ENCODE results near the gene EFNA5. TPM values are rescaled to one million over a fixed set of nuclear protein-coding genes. Genes with fewer than 3 reads are reported as not detected.

Gene EFNA5
- total and polyA plus RNA-seq, 2 of the 8 experiments (the other 6 are each of a cell fraction or from before 2014, with no cell fraction given) = 9.6 to 21.8 TPM

DNA sequence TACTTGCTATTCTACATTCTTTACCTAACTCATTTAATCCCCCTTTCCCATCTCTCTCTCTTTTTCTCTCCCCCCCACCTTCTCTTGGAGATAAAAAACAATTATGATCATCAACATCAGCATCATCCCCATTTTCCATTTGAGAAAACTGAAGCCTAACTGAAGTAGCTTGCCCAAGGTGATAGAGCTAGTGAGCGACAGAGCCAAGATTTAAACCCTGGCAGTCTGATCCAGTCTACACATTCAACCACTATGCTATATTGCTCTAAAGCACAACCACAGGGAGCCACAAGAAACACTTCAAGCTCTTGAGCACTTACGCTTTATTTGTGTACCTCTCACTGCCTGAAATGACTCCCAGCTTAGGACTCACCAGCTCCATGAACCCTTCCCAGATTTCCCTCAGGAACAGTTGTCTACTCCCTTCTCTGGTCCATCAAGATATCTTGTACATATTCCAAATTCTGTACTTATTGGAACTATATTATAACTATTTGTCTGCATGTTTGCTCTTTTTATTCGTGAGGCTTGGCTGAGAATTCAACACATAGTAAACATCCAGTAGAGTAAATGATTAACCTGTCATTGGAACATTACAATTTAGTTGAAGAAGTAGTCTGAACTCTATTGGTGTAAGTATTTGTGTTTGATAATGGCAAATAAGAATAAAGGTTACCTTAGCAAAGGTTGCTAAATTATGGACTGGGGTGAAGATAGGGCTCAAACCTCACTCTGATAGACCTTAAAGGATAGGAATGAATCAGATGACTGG is 164.8 kb downstream of the EFNA5 start:
- FAIRE-seq = no peak

More for the DNA sequence above, 164.8 kb downstream of the EFNA5 start:
- H4K20me1 ChIP-seq (replicated peaks in 1 of 2; ENCODE audit: control insufficient read depth in 1 of 2, insufficient read depth in 2 of 2, low read length in 2 of 2) = no peaks in the 10 kb centered on the region
- no peak overlapping the region for H2AK5ac ChIP-seq (ENCODE audit: low read depth, low read length)
- H3K79me1 ChIP-seq (ENCODE audit: low read depth, low read length) = no peaks in the 10 kb centered on the region
- ChIA-PET CTCF (ENCODE audit: partially characterized antibody) (interaction anchor here (1.5 kb wide), 2 partner anchors 8 to 13 kb away, joined by 5 to 6 read pairs; no protein-coding TSS in a partner anchor), POLR2A (ENCODE audit: partially characterized antibody) (no interaction called here)
- H2BK20ac ChIP-seq (ENCODE audit: low read length) = no peak overlapping the region
- H2BK12ac ChIP-seq (ENCODE audit: low read depth, low read length) = no peak overlapping the region
- no peak overlapping the region for H3K27ac ChIP-seq (ENCODE audit: low read depth, low read length)
- TF ChIP-seq ASH2L (IDR thresholded peaks at IDR 0.05; ENCODE audit: low read length) = no peak
- TF ChIP-seq TAF7 (optimal IDR thresholded peaks at IDR 0.05; ENCODE audit: borderline replicate concordance, low read depth, low read length) = no peak
- no peak for TF ChIP-seq RBBP5 (IDR thresholded peaks at IDR 0.05; ENCODE audit: borderline replicate concordance, low read depth, low read length)
- no peak for TF ChIP-seq BRCA1 (IDR thresholded peaks at IDR 0.05; ENCODE audit: low read depth, low read length)
- TF ChIP-seq EZH2 (IDR thresholded peaks at IDR 0.05; ENCODE audit: low read depth, low read length, severe bottlenecking) = no peak
- TF ChIP-seq SP4 (IDR thresholded peaks at IDR 0.05; ENCODE audit: low read length) = no peak
- no peak for TF ChIP-seq RAD21 (IDR thresholded peaks at IDR 0.05 in 1 of 2, conservative IDR thresholded peaks at IDR 0.05 in 1 of 2; ENCODE audit: low read depth in 2 of 2, low read length in 2 of 2)
- TF ChIP-seq BACH1 (IDR thresholded peaks at IDR 0.05; ENCODE audit: low read length) = no peak
- no peak for TF ChIP-seq CTBP2 (IDR thresholded peaks at IDR 0.05; ENCODE audit: borderline replicate concordance, insufficient read depth, insufficient read length, low read length)
- TF ChIP-seq POU5F1 (IDR thresholded peaks at IDR 0.05; ENCODE audit: low read depth, low read length) = no peak
- WGBS, 2 experiments (ENCODE audit: extremely low coverage in 1 of 2, insufficient coverage in 1 of 2, insufficient read length in 1 of 2, insufficient replicate concordance in 2 of 2, low coverage in 1 of 2, low lambda C conversion rate in 2 of 2, missing lambda C conversion rate in 1 of 2) = 71% methylated on average over 3 of the region's 3 CpGs; no CpG with 5 or more reads in 1 of the 2 experiments
- peaks cover 0 to 7% of the 10 kb centered on the region in 2 experiments; a peak in 2 of 4 replicates for H3K79me2 ChIP-seq (ENCODE audit: control insufficient read depth in 1 of 2, insufficient read depth in 2 of 2, low read length in 2 of 2)
- H3K4me3 ChIP-seq (ENCODE audit: extremely low read depth in 1 of 4, insufficient read depth in 2 of 4, low read depth in 3 of 4, low read length in 4 of 4) = no peak overlapping the region
- no peak overlapping the region for H4K5ac ChIP-seq (ENCODE audit: insufficient read length, low read depth, low read length)
- no peak overlapping the region for H3K23ac ChIP-seq (ENCODE audit: insufficient read length)
- no peak overlapping the region for H3K56ac ChIP-seq (replicated peaks; ENCODE audit: insufficient read length, low read depth, low read length)
- no peak overlapping the region for H3K4me2 ChIP-seq (ENCODE audit: insufficient read depth in 1 of 2, low read depth in 2 of 2, low read length in 2 of 2)
- no peaks in the 10 kb centered on the region; the same call in 1 of the 2 replicates for H3K23me2 ChIP-seq (ENCODE audit: low read depth, low read length)
- H3K27me3 ChIP-seq (replicated peaks in 1 of 4; ENCODE audit: control insufficient read depth in 3 of 4, extremely low read depth in 1 of 4, insufficient read depth in 3 of 4, low read length in 3 of 4) = no peaks in the 10 kb centered on the region
- peaks cover 0 to 19% (median 16%) of the 10 kb centered on the region in 4 experiments; a peak in 4 of 7 replicates for H3K4me1 ChIP-seq (replicated peaks in 1 of 4; ENCODE audit: control insufficient read depth in 3 of 4, insufficient read depth in 4 of 4, low read length in 3 of 4)
- no peak overlapping the region for H3K9ac ChIP-seq (replicated peaks in 1 of 4; ENCODE audit: extremely low read depth in 1 of 4, low read depth in 3 of 4, low read length in 3 of 4)
- DNase-seq (ENCODE audit: low read depth in 1 of 2, low spot score in 2 of 2) = no peak
- H4K91ac ChIP-seq (replicated peaks; ENCODE audit: insufficient read length, low read length) = no peak overlapping the region
- no peak overlapping the region for H2BK5ac ChIP-seq (ENCODE audit: low read depth, low read length)
- H3K9me3 ChIP-seq (ENCODE audit: insufficient read depth in 2 of 2, low read depth in 1 of 2, low read length in 1 of 2) = no peaks in the 10 kb centered on the region
- H2AFZ ChIP-seq (ENCODE audit: low read length) = no peak overlapping the region
- no peak overlapping the region for H2BK15ac ChIP-seq (ENCODE audit: low read length)
- H3K4ac ChIP-seq (replicated peaks; ENCODE audit: insufficient read length, low read depth, low read length) = peak overlapping the region; percentile 39
- H3K36me3 ChIP-seq (ENCODE audit: control insufficient read depth in 2 of 4, insufficient read depth in 4 of 4, low read length in 3 of 4) = no peaks in the 10 kb centered on the region
- no peak overlapping the region for H4K8ac ChIP-seq (ENCODE audit: extremely low read depth, insufficient read depth, low read length)
- no peak overlapping the region for H3K14ac ChIP-seq (ENCODE audit: insufficient read length)
- no peak overlapping the region for H2BK120ac ChIP-seq (replicated peaks; ENCODE audit: low read depth, low read length)
- no peak overlapping the region for H3K18ac ChIP-seq (ENCODE audit: extremely low read depth, low read length)

Measured in H1 (cell line).